HL-60 (cell line): Measurements from ENCODE around the gene WTAP.

Experiments used
- DNase-seq, 2 experiments: peaks; one replicate each; pipeline ENCODE4 v3.0.0-alpha.2; 2010 to 2020; ENCODE audit warnings: low read depth in 1 of 2, low spot score in 1 of 2
- H3K27ac ChIP-seq: fragments of 250-450 bp; sonication (Bioruptor Pico); replicated peaks from 2 replicates; pipeline ENCODE4 v1.5.1; 2020; ENCODE audit warnings: mild to moderate bottlenecking, moderate library complexity
- H3K27me3 ChIP-seq: fragments of 250-450 bp; sonication (Bioruptor Pico); 2 replicates; pipeline ENCODE4 v1.5.1; 2021; ENCODE audit warnings: mild to moderate bottlenecking, moderate library complexity; ENCODE audit not compliant: insufficient read depth, poor library complexity, severe bottlenecking
- H3K4me3 ChIP-seq: replicated peaks from 2 replicates; pipeline ENCODE4 v1.5.1; 2011; ENCODE audit warnings: mild to moderate bottlenecking, control low read depth, low read length; ENCODE audit not compliant: insufficient read depth
- GABPA ChIP-seq: IDR thresholded peaks from 2 replicates; pipeline ENCODE4 v1.6.1; 2012; ENCODE audit warnings: low read depth
- POLR2AphosphoS5 ChIP-seq: IDR thresholded peaks from 2 replicates; pipeline ENCODE4 v1.6.1; 2012; ENCODE audit warnings: low read depth
- SPI1 ChIP-seq: IDR thresholded peaks from 2 replicates; pipeline ENCODE4 v1.6.1; 2012; ENCODE audit warnings: low read depth, mild to moderate bottlenecking, borderline replicate concordance
- TF ChIP-seq, protein P1 (sequence below): IDR thresholded peaks from one replicate; pipeline ENCODE4 v1.5.1; 2011; ENCODE audit warnings: low read length, control low read depth, inconsistent platforms; ENCODE audit not compliant: insufficient read depth
- TF ChIP-seq, protein P2 (sequence below): IDR thresholded peaks from 2 replicates; pipeline ENCODE4 v1.6.1; 2012; ENCODE audit warnings: low read depth; ENCODE audit not compliant: insufficient replicate concordance

WTAP gene

DNA sequence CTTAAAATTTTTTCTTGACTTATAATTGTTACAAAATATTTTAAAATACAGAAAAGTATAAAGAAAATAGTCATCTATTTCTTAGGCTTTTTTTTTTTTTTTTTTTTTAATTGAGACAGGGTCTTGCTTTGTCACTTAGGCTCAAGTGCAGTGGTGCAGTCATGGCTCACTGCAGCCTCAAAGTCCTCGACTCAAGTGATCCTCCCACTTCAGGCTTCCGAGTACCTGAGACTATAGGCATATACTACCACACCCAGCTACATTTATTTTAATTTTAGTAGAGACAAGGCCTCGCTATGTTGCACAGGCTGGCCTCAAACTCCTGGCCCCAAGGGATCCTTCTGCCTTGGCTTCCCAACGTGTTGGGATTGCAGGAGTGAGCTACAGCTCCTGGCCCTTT, 29.2 kb downstream of the WTAP start:
- no peak overlapping the region for H3K4me3 ChIP-seq
- no peaks in the 10 kb centered on the region for H3K27me3 ChIP-seq
- TF ChIP-seq POLR2AphosphoS5, result 0 out of 2 replicates have a peak, but pooled peaks have one; percentile 22
- no peak for TF ChIP-seq SPI1
- no peak overlapping the region for H3K27ac ChIP-seq
- DNase-seq, result no peak

DNA sequence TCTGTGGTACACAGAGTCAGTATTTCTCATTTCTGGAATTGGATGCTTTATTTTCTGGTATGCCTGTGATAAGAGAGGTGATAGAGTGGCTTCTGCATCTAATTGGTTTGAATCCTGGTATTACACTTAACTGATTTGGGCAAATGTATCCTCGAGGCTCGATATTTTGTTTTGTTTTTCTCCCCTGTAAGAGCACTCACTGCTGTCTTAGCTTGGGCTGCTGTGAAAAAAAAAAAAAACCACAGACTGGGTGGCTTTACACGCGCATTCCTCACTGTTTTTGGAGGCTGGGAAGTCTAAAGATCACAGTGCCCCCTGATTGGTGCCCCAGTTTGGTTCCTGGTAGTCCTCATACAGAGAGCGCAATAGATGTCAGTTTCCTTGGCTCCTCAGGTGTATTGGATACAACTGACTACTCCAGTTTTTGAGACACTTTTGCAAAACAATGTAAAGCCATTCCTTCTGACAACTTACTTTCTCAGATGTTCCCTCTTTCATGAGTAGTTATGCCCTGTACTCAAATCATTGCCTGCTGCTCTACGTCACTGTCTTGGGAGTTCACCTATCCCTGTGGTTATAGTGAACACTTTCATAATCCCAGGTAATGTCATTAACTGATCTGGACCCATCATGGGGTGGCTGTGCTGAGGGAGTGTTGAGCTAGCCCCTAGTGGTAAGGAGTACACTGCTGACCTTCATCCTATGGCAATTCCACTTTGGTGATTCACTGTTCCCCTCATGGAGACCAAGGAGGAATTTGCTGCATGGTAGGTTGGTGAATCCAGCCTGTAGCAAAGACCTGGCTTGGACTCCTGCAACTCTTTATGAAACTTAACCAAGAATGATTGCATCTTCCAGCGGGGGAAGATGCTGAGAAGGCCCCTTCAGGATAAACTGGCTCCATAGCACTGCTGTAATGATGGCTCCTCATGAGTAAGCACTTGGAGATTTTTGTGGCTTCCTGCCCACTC, 31.0 kb downstream of the WTAP start:
- no peak for TF ChIP-seq SPI1
- peak; percentile 61; the same call in 1 of the 2 replicates for TF ChIP-seq POLR2AphosphoS5
- TF ChIP-seq, protein P1, sequence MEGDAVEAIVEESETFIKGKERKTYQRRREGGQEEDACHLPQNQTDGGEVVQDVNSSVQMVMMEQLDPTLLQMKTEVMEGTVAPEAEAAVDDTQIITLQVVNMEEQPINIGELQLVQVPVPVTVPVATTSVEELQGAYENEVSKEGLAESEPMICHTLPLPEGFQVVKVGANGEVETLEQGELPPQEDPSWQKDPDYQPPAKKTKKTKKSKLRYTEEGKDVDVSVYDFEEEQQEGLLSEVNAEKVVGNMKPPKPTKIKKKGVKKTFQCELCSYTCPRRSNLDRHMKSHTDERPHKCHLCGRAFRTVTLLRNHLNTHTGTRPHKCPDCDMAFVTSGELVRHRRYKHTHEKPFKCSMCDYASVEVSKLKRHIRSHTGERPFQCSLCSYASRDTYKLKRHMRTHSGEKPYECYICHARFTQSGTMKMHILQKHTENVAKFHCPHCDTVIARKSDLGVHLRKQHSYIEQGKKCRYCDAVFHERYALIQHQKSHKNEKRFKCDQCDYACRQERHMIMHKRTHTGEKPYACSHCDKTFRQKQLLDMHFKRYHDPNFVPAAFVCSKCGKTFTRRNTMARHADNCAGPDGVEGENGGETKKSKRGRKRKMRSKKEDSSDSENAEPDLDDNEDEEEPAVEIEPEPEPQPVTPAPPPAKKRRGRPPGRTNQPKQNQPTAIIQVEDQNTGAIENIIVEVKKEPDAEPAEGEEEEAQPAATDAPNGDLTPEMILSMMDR, result no peak
- TF ChIP-seq GABPA, result no peak
- TF ChIP-seq, protein P2, sequence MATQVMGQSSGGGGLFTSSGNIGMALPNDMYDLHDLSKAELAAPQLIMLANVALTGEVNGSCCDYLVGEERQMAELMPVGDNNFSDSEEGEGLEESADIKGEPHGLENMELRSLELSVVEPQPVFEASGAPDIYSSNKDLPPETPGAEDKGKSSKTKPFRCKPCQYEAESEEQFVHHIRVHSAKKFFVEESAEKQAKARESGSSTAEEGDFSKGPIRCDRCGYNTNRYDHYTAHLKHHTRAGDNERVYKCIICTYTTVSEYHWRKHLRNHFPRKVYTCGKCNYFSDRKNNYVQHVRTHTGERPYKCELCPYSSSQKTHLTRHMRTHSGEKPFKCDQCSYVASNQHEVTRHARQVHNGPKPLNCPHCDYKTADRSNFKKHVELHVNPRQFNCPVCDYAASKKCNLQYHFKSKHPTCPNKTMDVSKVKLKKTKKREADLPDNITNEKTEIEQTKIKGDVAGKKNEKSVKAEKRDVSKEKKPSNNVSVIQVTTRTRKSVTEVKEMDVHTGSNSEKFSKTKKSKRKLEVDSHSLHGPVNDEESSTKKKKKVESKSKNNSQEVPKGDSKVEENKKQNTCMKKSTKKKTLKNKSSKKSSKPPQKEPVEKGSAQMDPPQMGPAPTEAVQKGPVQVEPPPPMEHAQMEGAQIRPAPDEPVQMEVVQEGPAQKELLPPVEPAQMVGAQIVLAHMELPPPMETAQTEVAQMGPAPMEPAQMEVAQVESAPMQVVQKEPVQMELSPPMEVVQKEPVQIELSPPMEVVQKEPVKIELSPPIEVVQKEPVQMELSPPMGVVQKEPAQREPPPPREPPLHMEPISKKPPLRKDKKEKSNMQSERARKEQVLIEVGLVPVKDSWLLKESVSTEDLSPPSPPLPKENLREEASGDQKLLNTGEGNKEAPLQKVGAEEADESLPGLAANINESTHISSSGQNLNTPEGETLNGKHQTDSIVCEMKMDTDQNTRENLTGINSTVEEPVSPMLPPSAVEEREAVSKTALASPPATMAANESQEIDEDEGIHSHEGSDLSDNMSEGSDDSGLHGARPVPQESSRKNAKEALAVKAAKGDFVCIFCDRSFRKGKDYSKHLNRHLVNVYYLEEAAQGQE, result no peak
- DNase-seq, result no peak
- Histone ChIP-seq H3K4me3 (no peak overlapping the region), H3K27me3 (no peaks in the 10 kb centered on the region), H3K27ac (no peak overlapping the region)

DNA sequence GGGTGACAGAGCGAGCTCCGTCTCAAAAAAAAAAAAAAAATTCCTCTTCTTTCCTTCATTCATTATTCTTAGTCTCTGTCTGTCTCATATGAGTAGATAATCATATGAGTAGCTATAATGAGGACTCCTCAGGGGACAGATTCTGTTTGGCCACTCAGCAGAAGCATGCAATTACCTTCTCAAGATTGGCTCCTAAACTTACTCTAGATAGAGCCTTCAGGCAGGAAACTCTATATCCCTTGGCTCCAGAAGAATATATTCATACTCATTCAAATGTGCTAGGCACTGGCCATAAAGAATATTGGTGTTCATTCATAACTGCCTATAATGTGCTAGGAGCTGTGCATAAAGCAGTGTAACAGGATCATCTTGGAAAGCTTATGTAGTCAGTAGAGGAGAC, 32.3 kb downstream of the WTAP start:
- no peak for DNase-seq
- TF ChIP-seq POLR2AphosphoS5, result peak; percentile 31; the same call in 1 of the 2 replicates
- TF ChIP-seq, protein P1, result no peak
- H3K4me3 ChIP-seq, result no peak overlapping the region
- no peaks in the 10 kb centered on the region for H3K27me3 ChIP-seq
- H3K27ac ChIP-seq, result no peak overlapping the region

DNA sequence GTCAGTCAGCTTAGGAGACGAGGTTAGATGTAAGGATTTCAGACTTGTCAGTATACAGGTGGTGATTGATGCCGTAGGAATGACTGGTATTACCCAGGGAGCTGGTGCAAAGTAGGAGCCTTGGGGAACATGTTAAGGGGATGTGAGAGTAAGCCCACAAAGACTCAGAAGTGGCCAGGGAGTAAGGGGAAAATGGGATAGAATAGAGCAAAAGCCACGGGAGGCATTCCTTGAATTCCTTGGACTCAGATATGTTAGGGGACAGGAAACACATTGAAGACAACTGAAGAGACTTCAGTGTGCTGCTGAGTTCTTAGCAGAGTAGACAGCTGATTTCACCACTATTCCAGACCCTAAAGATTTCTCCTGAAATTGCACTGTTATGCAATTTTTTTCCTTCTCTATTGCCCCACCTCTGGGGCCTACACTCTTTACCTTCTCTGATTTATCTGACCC, 33.3 kb downstream of the WTAP start:
- DNase-seq, result no peak
- H3K27ac ChIP-seq, result peak overlapping the region; percentile 96

More for the DNA sequence above, 33.3 kb downstream of the WTAP start:
- Histone ChIP-seq H3K4me3 (peak overlapping the region; percentile 94; the same call in 1 of the 2 replicates), H3K27me3 (no peaks in the 10 kb centered on the region)
- TF ChIP-seq POLR2AphosphoS5, result no peak
- TF ChIP-seq, protein P2, result no peak
- TF ChIP-seq GABPA, result no peak
- TF ChIP-seq SPI1, result no peak
- TF ChIP-seq, protein P1, result no peak
